GM12878 (cell line): ENCODE data around the gene RNF32. TPM values are rescaled to one million over a fixed set of nuclear protein-coding genes. Genes with fewer than 3 reads are reported as not detected.

Experiments
- ATAC-seq: fragments of 200-7000 bp; cut with Tn5 transposase; 3 replicates; pipeline ENCODE4 v1.9.1; 2020; ENCODE audit warnings: mild to moderate bottlenecking, moderate library complexity
- BruUV-seq: library from RNA; stranded (reverse); fragments of 400-500 nt; replicated peaks from 2 replicates; lab custom pipeline; 2021; lab: Mats Ljungman, UMichigan
- CTCF ChIA-PET: fragments of 300-600 bp; sonication (Branson Sonifier 250); formaldehyde crosslinking; extraction: SDS; loops from one replicate; lab custom pipeline; 2021; ENCODE audit warnings: inconsistent platforms; lab: Yijun Ruan, JAX
- POLR2A ChIA-PET: fragments of 350-600 bp; formaldehyde crosslinking; extraction: SDS; loops from one replicate; lab custom pipeline; 2021; ENCODE audit warnings: inconsistent platforms; lab: Charles Lee
- RAD21 ChIA-PET: fragments of 300-600 bp; sonication (Branson Sonifier 250); formaldehyde crosslinking; loops from one replicate; lab custom pipeline; 2023; ENCODE audit warnings: antibody characterized with exemption; ENCODE audit not compliant: unreplicated experiment; lab: Charles Lee
- SMC1A ChIA-PET: fragments of 300-600 bp; sonication (Branson Sonifier 250); formaldehyde crosslinking; loops from one replicate; lab custom pipeline; 2023; ENCODE audit not compliant: unreplicated experiment, uncharacterized antibody; lab: Charles Lee
- DNase-seq: peaks from one replicate; pipeline ENCODE4 v3.0.0-alpha.2; 2011; ENCODE audit warnings: low read depth, low spot score
- FAIRE-seq: peaks from 3 replicates; lab custom pipeline; 2011; peaks lifted over from hg19 to GRCh38; lab: Jason Lieb, UNC
- H2AFZ ChIP-seq: 2 replicates; pipeline ENCODE4 v1.6.0; 2011; ENCODE audit warnings: low read depth, low read length, control low read depth; ENCODE audit not compliant: control insufficient read depth
- H3K27ac ChIP-seq: 2 replicates; pipeline ENCODE4 v1.5.1; 2011; ENCODE audit warnings: control low read depth; ENCODE audit not compliant: control insufficient read depth, insufficient read depth
- H3K27me3 ChIP-seq, 2 experiments: replicated peaks in 1 of 2; 2 replicates each; pipeline versions ENCODE4 v1.6.0 to v1.6.1; 2011; ENCODE audit warnings: low read length in 1 of 2; ENCODE audit not compliant: control insufficient read depth in 2 of 2, insufficient read depth in 2 of 2
- H3K36me3 ChIP-seq, 2 experiments: 2 replicates each; pipeline ENCODE4 v1.5.1; 2011; ENCODE audit warnings: low read length in 1 of 2; ENCODE audit not compliant: control insufficient read depth in 2 of 2, insufficient read depth in 2 of 2
- H3K4me1 ChIP-seq: 2 replicates; pipeline ENCODE4 v1.6.1; 2011; ENCODE audit warnings: mild to moderate bottlenecking, low read length, moderate library complexity, mixed read lengths; ENCODE audit not compliant: control insufficient read depth, insufficient read depth
- H3K4me2 ChIP-seq: 2 replicates; pipeline ENCODE4 v1.6.0; 2011; ENCODE audit warnings: control low read depth; ENCODE audit not compliant: control insufficient read depth, insufficient read depth
- H3K4me3 ChIP-seq: fragments of 200-600 bp; sonication (generic); 2 replicates; pipeline ENCODE4 v1.5.1; 2016
- H3K79me2 ChIP-seq: 2 replicates; pipeline ENCODE4 v1.6.0; 2011; ENCODE audit warnings: low read length; ENCODE audit not compliant: control insufficient read depth, insufficient read depth
- H3K9ac ChIP-seq: 2 replicates; pipeline ENCODE4 v1.8.0; 2011; ENCODE audit warnings: low read length, control low read depth, mixed read lengths; ENCODE audit not compliant: control insufficient read depth, insufficient read depth
- H3K9me3 ChIP-seq: replicated peaks from 3 replicates; pipeline ENCODE4 v1.5.1; 2011; ENCODE audit warnings: mild to moderate bottlenecking, low read length; ENCODE audit not compliant: control insufficient read depth, insufficient read depth
- H4K20me1 ChIP-seq: 2 replicates; pipeline ENCODE4 v1.6.0; 2011; ENCODE audit not compliant: control insufficient read depth, insufficient read depth
- BHLHE40 ChIP-seq, 2 experiments: fragments of 450-650 bp in 1 of 2; IDR thresholded peaks; 2 replicates each; pipeline ENCODE4 v1.6.1; 2011 to 2017; ENCODE audit warnings: low read depth in 2 of 2, borderline replicate concordance in 1 of 2, improper control_type of control experiment in 1 of 2, low read length in 1 of 2, mild to moderate bottlenecking in 1 of 2
- FOXM1 ChIP-seq: IDR thresholded peaks from 2 replicates; pipeline ENCODE4 v1.6.1; 2012; ENCODE audit warnings: low read depth, mild to moderate bottlenecking, inconsistent platforms, low read length, moderate library complexity
- KDM1A ChIP-seq: fragments of 200-600 bp; sonication (generic); IDR thresholded peaks from 2 replicates; pipeline ENCODE4 v1.6.1; 2016; ENCODE audit warnings: borderline replicate concordance
- NBN ChIP-seq: fragments of 450-650 bp; IDR thresholded peaks from 2 replicates; pipeline ENCODE4 v1.6.1; 2016
- POLR2AphosphoS2 ChIP-seq: IDR thresholded peaks from 2 replicates; pipeline ENCODE4 v1.6.1; 2011; ENCODE audit warnings: low read depth, mild to moderate bottlenecking, low read length, improper control_type of control experiment, moderate library complexity
- RELA ChIP-seq: fragments of 450-650 bp; IDR thresholded peaks from 2 replicates; pipeline ENCODE4 v1.8.0; 2014; ENCODE audit warnings: borderline replicate concordance; ENCODE audit not compliant: partially characterized antibody
- WGBS: methylation state at CpG from one replicate; pipeline ENCODE4 v1.1.6; 2016; ENCODE audit warnings: low lambda C conversion rate; ENCODE audit not compliant: insufficient replicate concordance, insufficient coverage; ENCODE audit errors: missing lambda C conversion rate; 5-methylcytosine and 5-hydroxymethylcytosine counted together
- in situ Hi-C: fragments of 300-500 bp; cut with MboI; formaldehyde crosslinking; loops from 9 replicates; pipeline ENCODE4 v1.14.3; 2018; ENCODE audit warnings: mixed read lengths
- intact Hi-C: fragments of 100-400 bp; cut with micrococcal nuclease; formaldehyde crosslinking; loops from one replicate; pipeline ENCODE4 v1.14.2; 2022; ENCODE audit not compliant: unreplicated experiment
- polyA plus RNA-seq, 11 experiments: library from polyadenylated mRNA; depleted of rRNA in 4 of 11; unstranded in 6 of 11; stranded (reverse) in 5 of 11; fragments of >200 nt; fragmentation: Nextera tagmentation in 4 of 11; fragmentation: Illumina TruSeq in 1 of 11; extraction: Ambion mirVana in 4 of 11; extraction: Trizol in 1 of 11; gene quantifications; 1 replicate in 1 of 11; 2 replicates in 10 of 11; pipeline versions ENCODE4 v1.2.1 to v1.2.3, GENCODE V29; 2011 to 2016; ENCODE audit warnings: inconsistent platforms in 2 of 11, missing spikeins in 2 of 11, low read depth in 1 of 11
- total RNA-seq, 4 experiments: library from RNA; depleted of rRNA in 3 of 4; stranded (reverse); fragments of >200 nt in 3 of 4; fragmentation: Illumina TruSeq in 1 of 4; extraction: Trizol in 1 of 4; gene quantifications; 2 replicates each; pipeline versions ENCODE4 v1.2.1 to v1.2.3, GENCODE V29; 2013 to 2021

The RNF32 gene
- total and polyA plus RNA-seq, 10 of the 15 experiments (the other 5 are each of a cell fraction or from before 2014, with no cell fraction given) = 2.5 to 7.2 (median 3.7) TPM

GRCh38 chr7:156634117-156634516, 6.5 kb upstream of the RNF32 start:
- intact Hi-C loops = no loop called here
- TF ChIP-seq NBN (no peak), RELA (no peak), POLR2AphosphoS2 (no peak), BHLHE40 (IDR thresholded peaks at IDR 0.05; ENCODE audit: borderline replicate concordance in 1 of 2, low read depth in 2 of 2, low read length in 1 of 2) (no peak), FOXM1 (no peak), KDM1A (no peak)
- TF ChIP-seq, all 136 proteins: peak for 0
- Histone ChIP-seq H3K27ac (no peak overlapping the region), H3K9ac (no peak overlapping the region), H3K36me3 (no peaks in the 10 kb centered on the region), H3K4me1 (no peaks in the 10 kb centered on the region), H3K4me3 (no peak overlapping the region), H2AFZ (no peak overlapping the region), H3K9me3 (peaks cover 7% of the 10 kb centered on the region; the same call in 2 of the 3 replicates), H3K27me3 (no peaks in the 10 kb centered on the region), H3K79me2 (peaks cover 6% of the 10 kb centered on the region), H4K20me1 (no peaks in the 10 kb centered on the region), H3K4me2 (no peak overlapping the region)
- CTCF ChIA-PET = interaction anchor here (1.0 kb wide), 2 partner anchors 11 to 13 kb away, joined by 3 read pairs; no protein-coding TSS in a partner anchor
- WGBS = 50% methylated on average over 3 of the region's 3 CpGs
- no peak for DNase-seq
- no TSS peak for BruUV-seq
- FAIRE-seq = peak; percentile 13
- in situ Hi-C loops = no loop called here
- no peak for ATAC-seq
- RAD21 ChIA-PET = no interaction called here
- POLR2A ChIA-PET = no interaction called here
- SMC1A ChIA-PET = interaction anchor here (0.9 to 1.1 kb wide), 2 partner anchors 25 to 31 kb away, joined by 3 read pairs; no protein-coding TSS in a partner anchor
